Lung (tissue), 12 donors: ENCODE results near the gene TEX9. TPM values are rescaled to one million over a fixed set of nuclear protein-coding genes. Genes with fewer than 3 reads are reported as not detected.
"Not testable (repeated sequence)": the region's sequence is repeated elsewhere in the genome, so short reads cannot be mapped to it uniquely, and the experiment has no call there.

ENCODE experiments used
- ATAC-seq: fragments of 200-7000 bp; cut with Tn5 transposase; one replicate; pipeline ENCODE4 v1.9.1; 2020; ENCODE audit warnings: moderate number of reproducible peaks; ENCODE audit not compliant: insufficient read depth, low FRiP score
- DNase-seq, 3 donors: peaks; one replicate each; pipeline ENCODE4 v3.0.0-alpha.2; 2013 to 2017
- H3K27ac ChIP-seq, 2 donors: one replicate each; pipeline ENCODE4 v1.5.1; 2013; ENCODE audit warnings: mild to moderate bottlenecking in 2 of 2, moderate library complexity in 2 of 2, control low read depth in 1 of 2, inconsistent platforms in 1 of 2, low read depth in 1 of 2, low read length in 1 of 2
- H3K27me3 ChIP-seq, 3 donors: one replicate each; pipeline ENCODE4 v1.5.1; 2013; ENCODE audit warnings: low read length in 2 of 3; ENCODE audit not compliant: control insufficient read depth in 3 of 3, insufficient read depth in 3 of 3
- H3K36me3 ChIP-seq, 4 donors: one replicate each; pipeline ENCODE4 v1.5.1; 2013; ENCODE audit warnings: low read length in 4 of 4, mild to moderate bottlenecking in 1 of 4, moderate library complexity in 1 of 4; ENCODE audit not compliant: control insufficient read depth in 4 of 4, insufficient read depth in 4 of 4
- H3K4me1 ChIP-seq, 5 donors: one replicate each; pipeline ENCODE4 v1.5.1; 2013; ENCODE audit warnings: low read length in 5 of 5, mild to moderate bottlenecking in 2 of 5, moderate library complexity in 1 of 5; ENCODE audit not compliant: control insufficient read depth in 5 of 5, insufficient read depth in 5 of 5
- H3K4me3 ChIP-seq: one replicate; pipeline ENCODE4 v1.5.1; 2013; ENCODE audit warnings: mild to moderate bottlenecking, control low read depth, moderate library complexity
- H3K9ac ChIP-seq, 2 donors: one replicate each; pipeline ENCODE4 v1.5.1; 2013; ENCODE audit warnings: low read length in 2 of 2, control low read depth in 1 of 2; ENCODE audit not compliant: insufficient read depth in 1 of 2
- H3K9me3 ChIP-seq, 4 donors: one replicate each; pipeline ENCODE4 v1.5.1; 2013; ENCODE audit warnings: low read length in 3 of 4, mild to moderate bottlenecking in 1 of 4, moderate library complexity in 1 of 4; ENCODE audit not compliant: control insufficient read depth in 4 of 4, insufficient read depth in 3 of 4
- WGBS, 2 donors: extraction: QIAGEN DNeasy Blood & Tissue Kit; methylation state at CpG; one replicate each; pipeline ENCODE4 v1.1.7; 2013; 5-methylcytosine and 5-hydroxymethylcytosine counted together
- polyA plus RNA-seq, 2 donors: library from polyadenylated mRNA; stranded (reverse); fragments of 200-250 nt; gene quantifications; one replicate each; pipeline ENCODE4 v1.2.1, GENCODE V29; 2013
- total RNA-seq, 2 donors: library from RNA; depleted of rRNA in 1 of 2; stranded (reverse); fragments of >200 nt in 1 of 2; gene quantifications; one replicate each; pipeline ENCODE4 v1.2.1, GENCODE V29; 2014 to 2021
- TF ChIP-seq, protein P1 (sequence below): IDR thresholded peaks from 2 replicates; pipeline ENCODE4 v1.5.1; 2012; ENCODE audit warnings: mild to moderate bottlenecking; ENCODE audit errors: control extremely low read depth, extremely low read depth
- donor health status: control.
- donor health status: control.
- donor health status: Bipolar disorder and iron deficiency.
- donor health status: healthy.
- donor health status: DM: yes; HTN: yes; CAD: no.

TEX9 gene
- total and polyA plus RNA-seq, 4 donors: 3.5 to 46.3 (median 11.0) TPM

GRCh38 chr15:56385908-56386307, 20.7 kb downstream of the TEX9 start:
- peaks cover 0 to 4% (median 0%) of the 10 kb centered on the region in 4 donors for H3K9me3 ChIP-seq
- no peak overlapping the region for H3K4me3 ChIP-seq
- H3K27ac ChIP-seq: no peak overlapping the region
- no peaks in the 10 kb centered on the region for H3K27me3 ChIP-seq
- 89 to 92% methylated on average over 3 of the region's 3 CpGs for WGBS, 2 donors
- H3K9ac ChIP-seq: no peak overlapping the region
- TF ChIP-seq, protein P1, sequence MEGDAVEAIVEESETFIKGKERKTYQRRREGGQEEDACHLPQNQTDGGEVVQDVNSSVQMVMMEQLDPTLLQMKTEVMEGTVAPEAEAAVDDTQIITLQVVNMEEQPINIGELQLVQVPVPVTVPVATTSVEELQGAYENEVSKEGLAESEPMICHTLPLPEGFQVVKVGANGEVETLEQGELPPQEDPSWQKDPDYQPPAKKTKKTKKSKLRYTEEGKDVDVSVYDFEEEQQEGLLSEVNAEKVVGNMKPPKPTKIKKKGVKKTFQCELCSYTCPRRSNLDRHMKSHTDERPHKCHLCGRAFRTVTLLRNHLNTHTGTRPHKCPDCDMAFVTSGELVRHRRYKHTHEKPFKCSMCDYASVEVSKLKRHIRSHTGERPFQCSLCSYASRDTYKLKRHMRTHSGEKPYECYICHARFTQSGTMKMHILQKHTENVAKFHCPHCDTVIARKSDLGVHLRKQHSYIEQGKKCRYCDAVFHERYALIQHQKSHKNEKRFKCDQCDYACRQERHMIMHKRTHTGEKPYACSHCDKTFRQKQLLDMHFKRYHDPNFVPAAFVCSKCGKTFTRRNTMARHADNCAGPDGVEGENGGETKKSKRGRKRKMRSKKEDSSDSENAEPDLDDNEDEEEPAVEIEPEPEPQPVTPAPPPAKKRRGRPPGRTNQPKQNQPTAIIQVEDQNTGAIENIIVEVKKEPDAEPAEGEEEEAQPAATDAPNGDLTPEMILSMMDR: no peak
- ATAC-seq: no peak
- DNase-seq: no peak
- no peaks in the 10 kb centered on the region for H3K4me1 ChIP-seq
- H3K36me3 ChIP-seq: peaks cover 0 to 6% (median 2%) of the 10 kb centered on the region in 4 donors

- TF ChIP-seq, protein P1: no peak
- no peak overlapping the region for H3K27ac ChIP-seq
- no peak for DNase-seq
- no peaks in the 10 kb centered on the region for H3K4me1 ChIP-seq
- no peaks in the 10 kb centered on the region for H3K9me3 ChIP-seq
- no peak overlapping the region for H3K9ac ChIP-seq
- no peaks in the 10 kb centered on the region for H3K27me3 ChIP-seq
- 94 to 95% methylated on average over 2 of the region's 2 CpGs for WGBS, 2 donors
- H3K4me3 ChIP-seq: no peak overlapping the region
- no peak for ATAC-seq
- peaks cover 0 to 6% (median under 1%) of the 10 kb centered on the region in 4 donors for H3K36me3 ChIP-seq
Observed at GRCh38 chr15:56390739-56391267, 25.6 kb downstream of the TEX9 start.

DNA sequence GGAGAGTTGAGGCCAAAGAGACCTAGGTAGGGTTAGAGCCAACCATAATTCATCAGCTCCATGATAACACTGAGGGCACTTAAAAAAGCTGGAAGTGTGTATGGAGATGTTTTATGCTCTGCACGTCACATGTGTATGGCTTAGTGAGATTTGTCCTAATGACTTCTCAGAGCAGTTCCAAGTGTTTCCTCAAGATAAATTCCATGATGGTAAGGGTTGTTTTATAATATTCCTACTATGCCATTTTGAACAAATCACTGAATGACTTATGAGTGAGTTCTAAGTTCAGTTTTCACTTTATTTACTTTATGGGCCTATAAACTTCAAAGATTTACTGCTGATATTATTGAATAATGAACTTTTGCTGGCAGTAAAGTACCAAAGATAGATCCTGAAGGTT, 28.1 kb downstream of the TEX9 start:
- WGBS, 2 donors: 91 to 93% methylated on average over 1 of the region's 1 CpG
- TF ChIP-seq, protein P1: no peak
- Histone ChIP-seq H3K27ac (no peak overlapping the region), H3K4me3 (no peak overlapping the region), H3K9ac (no peak overlapping the region), H3K27me3 (no peaks in the 10 kb centered on the region), H3K9me3 (no peaks in the 10 kb centered on the region), H3K4me1 (no peaks in the 10 kb centered on the region), H3K36me3 (peaks cover 0 to 6% (median 0%) of the 10 kb centered on the region in 4 donors)
- no peak for ATAC-seq
- DNase-seq: no peak

DNA sequence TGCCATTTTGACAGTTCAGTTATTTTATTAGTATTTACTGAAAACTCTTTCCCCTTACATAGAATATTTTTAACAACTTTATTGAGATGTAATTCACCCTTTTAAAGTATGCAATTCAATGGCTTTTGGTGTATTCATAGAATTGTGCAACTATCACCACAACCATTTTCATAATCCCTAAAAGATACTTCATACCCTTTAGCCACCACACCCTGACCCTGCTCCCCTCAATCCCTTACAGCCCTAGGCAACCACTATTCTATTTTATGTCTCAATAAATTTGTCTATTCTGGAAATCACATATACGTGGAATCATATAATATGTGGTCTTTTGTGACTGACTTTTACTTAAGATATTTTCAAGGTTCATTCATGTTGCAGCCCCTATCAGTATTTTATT, 29.7 kb downstream of the TEX9 start:
- ATAC-seq: no peak
- H3K9me3 ChIP-seq: peaks cover 0 to 3% (median 0%) of the 10 kb centered on the region in 4 donors
- TF ChIP-seq, protein P1: no peak

GRCh38 chr15:56397325-56397724, 32.1 kb downstream of the TEX9 start:
- DNase-seq, H3K9ac ChIP-seq, H3K27ac ChIP-seq, H3K4me3 ChIP-seq, H3K27me3 ChIP-seq, H3K4me1 ChIP-seq, H3K36me3 ChIP-seq, H3K9me3 ChIP-seq, ATAC-seq: not testable (repeated sequence)
- WGBS, 2 donors: 95 to 100% methylated on average over 3 of the region's 3 CpGs

More for the DNA sequence above, 29.7 kb downstream of the TEX9 start:
- Histone ChIP-seq H3K9ac (no peak overlapping the region), H3K4me1 (no peaks in the 10 kb centered on the region), H3K27ac (no peak overlapping the region), H3K4me3 (no peak overlapping the region), H3K27me3 (no peaks in the 10 kb centered on the region), H3K36me3 (peaks cover 0 to 6% (median under 1%) of the 10 kb centered on the region in 4 donors)
- no peak for DNase-seq
- 94 to 98% methylated on average over 1 of the region's 1 CpG for WGBS, 2 donors

GRCh38 chr15:56399209-56399608, 34.0 kb downstream of the TEX9 start:
- not testable (repeated sequence) for H3K27me3 ChIP-seq, DNase-seq, H3K27ac ChIP-seq, ATAC-seq, H3K36me3 ChIP-seq, H3K9me3 ChIP-seq, H3K4me1 ChIP-seq, H3K4me3 ChIP-seq, H3K9ac ChIP-seq
- WGBS, 2 donors: 96% methylated on average over 11 of the region's 11 CpGs
